ENCODE measurements around the gene DVL1. TPM values are rescaled to one million over a fixed set of nuclear protein-coding genes. Genes with fewer than 3 reads are reported as not detected.

The DVL1 gene
- total and polyA plus RNA-seq, 9 of the 15 experiments (the other 6 are each of a cell fraction or from before 2014, with no cell fraction given) = 0.62 to 135 (median 24.3) TPM

GRCh38 chr1:1358433-1359271 is 9.4 kb upstream of the DVL1 start, which contains the start of gene MXRA8 (continued):
- TF ChIP-seq, protein P1, sequence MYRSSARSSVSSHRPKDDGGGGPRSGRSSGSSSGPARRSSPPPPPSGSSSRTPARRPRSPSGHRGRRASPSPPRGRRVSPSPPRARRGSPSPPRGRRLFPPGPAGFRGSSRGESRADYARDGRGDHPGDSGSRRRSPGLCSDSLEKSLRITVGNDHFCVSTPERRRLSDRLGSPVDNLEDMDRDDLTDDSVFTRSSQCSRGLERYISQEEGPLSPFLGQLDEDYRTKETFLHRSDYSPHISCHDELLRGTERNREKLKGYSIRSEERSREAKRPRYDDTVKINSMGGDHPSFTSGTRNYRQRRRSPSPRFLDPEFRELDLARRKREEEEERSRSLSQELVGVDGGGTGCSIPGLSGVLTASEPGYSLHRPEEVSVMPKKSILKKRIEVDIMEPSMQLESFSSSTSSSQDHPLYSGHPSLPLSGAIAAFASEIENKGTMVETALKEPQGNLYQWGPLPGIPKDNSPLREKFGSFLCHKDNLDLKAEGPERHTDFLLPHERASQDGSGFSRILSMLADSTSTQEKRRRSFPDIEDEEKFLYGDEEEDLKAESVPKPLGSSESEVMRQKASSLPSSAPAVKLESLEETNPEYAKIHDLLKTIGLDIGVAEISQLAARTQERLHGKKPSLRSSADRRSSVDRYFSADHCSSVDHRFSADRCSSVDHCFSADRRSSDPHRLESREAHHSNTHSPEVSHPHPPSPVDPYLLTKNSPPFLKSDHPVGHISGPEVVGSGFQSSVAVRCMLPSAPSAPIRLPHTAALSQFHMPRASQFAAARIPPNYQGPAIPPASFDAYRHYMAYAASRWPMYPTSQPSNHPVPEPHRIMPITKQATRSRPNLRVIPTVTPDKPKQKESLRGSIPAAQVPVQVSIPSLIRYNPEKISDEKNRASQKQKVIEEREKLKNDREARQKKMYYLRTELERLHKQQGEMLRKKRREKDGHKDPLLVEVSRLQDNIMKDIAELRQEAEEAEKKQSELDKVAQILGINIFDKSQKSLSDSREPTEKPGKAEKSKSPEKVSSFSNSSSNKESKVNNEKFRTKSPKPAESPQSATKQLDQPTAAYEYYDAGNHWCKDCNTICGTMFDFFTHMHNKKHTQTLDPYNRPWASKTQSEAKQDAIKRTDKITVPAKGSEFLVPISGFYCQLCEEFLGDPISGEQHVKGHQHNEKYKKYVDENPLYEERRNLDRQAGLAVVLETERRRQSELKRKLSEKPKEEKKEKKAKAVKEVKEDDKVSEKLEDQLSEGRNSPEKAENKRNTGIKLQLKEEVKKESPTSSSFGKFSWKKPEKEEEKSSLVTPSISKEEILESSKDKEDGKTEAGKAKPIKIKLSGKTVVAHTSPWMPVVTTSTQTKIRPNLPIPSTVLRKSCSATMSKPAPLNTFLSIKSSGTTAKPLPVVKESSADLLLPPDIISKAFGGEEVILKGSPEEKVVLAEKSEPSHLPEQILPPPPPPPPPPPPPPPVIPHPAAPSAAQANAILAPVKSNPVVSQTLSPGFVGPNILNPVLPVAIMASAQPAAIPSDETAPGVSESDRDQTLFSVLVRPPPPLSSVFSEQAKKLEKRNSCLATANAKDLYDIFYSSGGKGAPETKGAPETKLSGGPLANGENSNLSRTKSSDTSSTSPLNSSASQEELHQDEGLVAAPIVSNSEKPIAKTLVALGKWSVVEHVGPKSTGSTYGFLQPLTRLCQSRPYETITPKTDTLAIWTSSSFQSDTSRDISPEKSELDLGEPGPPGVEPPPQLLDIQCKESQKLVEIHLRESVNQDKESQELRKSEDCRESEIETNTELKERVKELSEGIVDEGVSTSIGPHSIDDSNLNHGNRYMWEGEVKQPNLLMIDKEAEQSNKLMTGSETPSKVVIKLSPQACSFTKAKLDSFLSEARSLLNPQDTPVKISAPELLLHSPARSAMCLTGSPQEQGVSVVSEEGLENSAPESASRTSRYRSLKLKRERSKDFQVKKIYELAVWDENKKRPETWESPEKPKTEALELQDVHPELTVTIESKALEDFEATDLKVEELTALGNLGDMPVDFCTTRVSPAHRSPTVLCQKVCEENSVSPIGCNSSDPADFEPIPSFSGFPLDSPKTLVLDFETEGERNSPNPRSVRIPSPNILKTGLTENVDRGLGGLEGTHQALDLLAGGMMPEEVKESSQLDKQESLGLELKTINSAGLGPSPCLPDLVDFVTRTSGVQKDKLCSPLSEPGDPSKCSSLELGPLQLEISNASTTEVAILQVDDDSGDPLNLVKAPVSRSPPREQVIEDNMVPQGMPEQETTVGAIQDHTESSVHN (IDR thresholded peaks at IDR 0.05; ENCODE audit: borderline replicate concordance in 1 of 2, low read depth in 1 of 2) = no peak
- no peak for TF ChIP-seq ZNF280A (IDR thresholded peaks at IDR 0.05; ENCODE audit: low read depth, partially characterized antibody)
- TF ChIP-seq ZNF586 (CRISPR knock-in tag; conservative IDR thresholded peaks at IDR 0.05) = no peak
- 0 out of 2 replicates have a peak, but pooled peaks have one; percentile 23 for TF ChIP-seq SMARCA4 (IDR thresholded peaks at IDR 0.05)
- TF ChIP-seq CREBBP (IDR thresholded peaks at IDR 0.05; ENCODE audit: low read depth, low read length) = no peak
- no peak for TF ChIP-seq GABPA (tag; conservative IDR thresholded peaks at IDR 0.05; ENCODE audit: low read depth)
- no peak for TF ChIP-seq ZNF609 (CRISPR knock-in tag; IDR thresholded peaks at IDR 0.05; ENCODE audit: borderline replicate concordance)
